H9 (cell line): ENCODE data around the gene ARID5A. TPM values are rescaled to one million over a fixed set of nuclear protein-coding genes. Genes with fewer than 3 reads are reported as not detected.

Experiments used
- DNase-seq: peaks from one replicate; pipeline ENCODE4 v3.0.0-alpha.2; 2017
- H2AFZ ChIP-seq: one replicate; pipeline ENCODE4 v1.6.1; 2013; ENCODE audit warnings: mild to moderate bottlenecking, low read length, control low read depth, moderate library complexity
- H2AK5ac ChIP-seq: 2 replicates; pipeline ENCODE4 v1.6.1; 2013; ENCODE audit warnings: low read length, control low read depth, mixed read lengths; ENCODE audit not compliant: insufficient read length
- H2BK120ac ChIP-seq: one replicate; pipeline ENCODE4 v1.6.1; 2013; ENCODE audit warnings: low read depth, mild to moderate bottlenecking, low read length, control low read depth, inconsistent platforms; ENCODE audit not compliant: poor library complexity, severe bottlenecking
- H2BK12ac ChIP-seq: 2 replicates; pipeline ENCODE4 v1.6.1; 2013; ENCODE audit warnings: low read length, control low read depth, mixed read lengths, low read depth; ENCODE audit not compliant: insufficient read length
- H2BK15ac ChIP-seq: 2 replicates; pipeline ENCODE4 v1.6.1; 2013; ENCODE audit warnings: low read depth, low read length, control low read depth
- H2BK20ac ChIP-seq: one replicate; pipeline ENCODE4 v1.6.1; 2013; ENCODE audit warnings: low read depth, mild to moderate bottlenecking, low read length, control low read depth, inconsistent platforms; ENCODE audit not compliant: poor library complexity, severe bottlenecking
- H2BK5ac ChIP-seq: 2 replicates; pipeline ENCODE4 v1.6.1; 2013; ENCODE audit warnings: low read length, control low read depth, mixed read lengths; ENCODE audit not compliant: insufficient read length
- H3K14ac ChIP-seq: 2 replicates; pipeline ENCODE4 v1.6.1; 2013; ENCODE audit warnings: low read length, control low read depth; ENCODE audit not compliant: insufficient read depth
- H3K18ac ChIP-seq: 2 replicates; pipeline ENCODE4 v1.6.1; 2013; ENCODE audit warnings: low read depth, mild to moderate bottlenecking, mixed read lengths, low read length, control low read depth; ENCODE audit not compliant: insufficient read length
- H3K23ac ChIP-seq: 2 replicates; pipeline ENCODE4 v1.6.1; 2013; ENCODE audit warnings: low read length, control low read depth, mixed read lengths, low read depth; ENCODE audit not compliant: insufficient read length
- H3K23me2 ChIP-seq: 2 replicates; pipeline ENCODE4 v1.6.1; 2013; ENCODE audit warnings: low read depth, mild to moderate bottlenecking, mixed read lengths, low read length, control low read depth; ENCODE audit not compliant: insufficient read length, poor library complexity, severe bottlenecking
- H3K27ac ChIP-seq: 2 replicates; pipeline ENCODE4 v1.5.1; 2013; ENCODE audit warnings: low read length, control low read depth, mixed read lengths, low read depth; ENCODE audit not compliant: insufficient read length
- H3K27me3 ChIP-seq: 2 replicates; pipeline ENCODE4 v1.6.1; 2013; ENCODE audit warnings: low read length, control low read depth, inconsistent platforms; ENCODE audit not compliant: insufficient read depth
- H3K4ac ChIP-seq: 2 replicates; pipeline ENCODE4 v1.6.1; 2013; ENCODE audit warnings: low read depth, mild to moderate bottlenecking, control low read depth, inconsistent platforms, low read length, moderate library complexity
- H3K4me1 ChIP-seq: 2 replicates; pipeline ENCODE4 v1.6.1; 2013; ENCODE audit warnings: low read length, control low read depth, inconsistent platforms; ENCODE audit not compliant: insufficient read depth
- H3K4me2 ChIP-seq: 2 replicates; pipeline ENCODE4 v1.6.1; 2013; ENCODE audit warnings: low read length, control low read depth, mixed read lengths; ENCODE audit not compliant: insufficient read length, insufficient read depth
- H3K56ac ChIP-seq: 2 replicates; pipeline ENCODE4 v1.6.1; 2013; ENCODE audit warnings: low read depth, mild to moderate bottlenecking, mixed read lengths, low read length, control low read depth; ENCODE audit not compliant: insufficient read length
- H3K79me1 ChIP-seq: 2 replicates; pipeline ENCODE4 v1.6.1; 2013; ENCODE audit warnings: low read depth, mild to moderate bottlenecking, moderate library complexity, low read length, control low read depth, inconsistent platforms; ENCODE audit not compliant: insufficient read depth, poor library complexity, severe bottlenecking
- H3K79me2 ChIP-seq: 2 replicates; pipeline ENCODE4 v1.6.1; 2013; ENCODE audit warnings: low read length, control low read depth, inconsistent platforms; ENCODE audit not compliant: insufficient read depth
- H3K9ac ChIP-seq: 2 replicates; pipeline ENCODE4 v1.6.1; 2013; ENCODE audit warnings: low read length, control low read depth, mixed read lengths; ENCODE audit not compliant: insufficient read length; ENCODE audit errors: extremely low read depth
- H3K9me3 ChIP-seq: one replicate; pipeline ENCODE4 v1.6.1; 2013; ENCODE audit warnings: low read depth, low read length, inconsistent platforms; ENCODE audit not compliant: control insufficient read depth
- H3T11ph ChIP-seq: one replicate; pipeline ENCODE4 v1.6.1; 2013; ENCODE audit warnings: mild to moderate bottlenecking, low read length, control low read depth, inconsistent platforms
- H4K20me1 ChIP-seq: one replicate; pipeline ENCODE4 v1.6.1; 2013; ENCODE audit not compliant: control insufficient read depth, insufficient read length, insufficient read depth
- H4K5ac ChIP-seq: 2 replicates; pipeline ENCODE4 v1.6.1; 2013; ENCODE audit warnings: low read depth, mild to moderate bottlenecking, mixed read lengths, low read length, control low read depth; ENCODE audit not compliant: insufficient read length
- H4K8ac ChIP-seq: replicated peaks from 2 replicates; pipeline ENCODE4 v1.6.1; 2013; ENCODE audit warnings: low read length, control low read depth, mixed read lengths, low read depth; ENCODE audit not compliant: insufficient read length
- H4K91ac ChIP-seq: 2 replicates; pipeline ENCODE4 v1.6.1; 2013; ENCODE audit warnings: low read depth, mild to moderate bottlenecking, moderate library complexity, mixed read lengths, low read length, control low read depth; ENCODE audit not compliant: insufficient read length
- H3K27ac Mint-ChIP-seq, 3 experiments: 2 replicates in 2 of 3; 3 replicates in 1 of 3; pipeline ENCODE4 v1.8.0; 2020 to 2021; ENCODE audit warnings: mixed read lengths in 3 of 3, mild to moderate bottlenecking in 1 of 3, moderate library complexity in 1 of 3
- H3K27me3 Mint-ChIP-seq: 2 replicates; pipeline ENCODE4 v1.8.0; 2021; ENCODE audit warnings: low read depth, mild to moderate bottlenecking, moderate library complexity, mixed read lengths
- H3K36me3 Mint-ChIP-seq, 3 experiments: 2 replicates in 2 of 3; 3 replicates in 1 of 3; pipeline ENCODE4 v1.8.0; 2020 to 2021; ENCODE audit warnings: low read depth in 3 of 3, mixed read lengths in 3 of 3; ENCODE audit not compliant: insufficient read depth in 1 of 3
- H3K4me1 Mint-ChIP-seq, 2 experiments: 2 replicates each; pipeline ENCODE4 v1.8.0; 2020; ENCODE audit warnings: mixed read lengths in 2 of 2
- H3K4me3 Mint-ChIP-seq, 2 experiments: 2 replicates in 1 of 2; 3 replicates in 1 of 2; pipeline ENCODE4 v1.8.0; 2020 to 2021; ENCODE audit warnings: mild to moderate bottlenecking in 2 of 2, mixed read lengths in 2 of 2, moderate library complexity in 1 of 2
- H3K9me3 Mint-ChIP-seq, 2 experiments: 2 replicates in 1 of 2; 3 replicates in 1 of 2; pipeline ENCODE4 v1.8.0; 2020; ENCODE audit warnings: mild to moderate bottlenecking in 2 of 2, mixed read lengths in 2 of 2, moderate library complexity in 1 of 2
- CTCF ChIP-seq: fragments of 200-600 bp; sonication (generic); conservative IDR thresholded peaks from 3 replicates; pipeline ENCODE4 v1.8.0; 2021; ENCODE audit warnings: antibody characterized with exemption, mild to moderate bottlenecking
- WGBS: extraction: QIAGEN DNeasy Blood & Tissue Kit; methylation state at CpG from one replicate; pipeline ENCODE4 v1.1.7; 2013; ENCODE audit warnings: missing lambda C conversion rate, low lambda C conversion rate, mixed read lengths; ENCODE audit not compliant: insufficient read length; ENCODE audit errors: extremely low coverage; 5-methylcytosine and 5-hydroxymethylcytosine counted together
- total RNA-seq: library from RNA; stranded (reverse); gene quantifications from 2 replicates; pipeline ENCODE4 v1.2.1, GENCODE V29; 2021

Gene ARID5A
- total RNA-seq, 1 experiment from 2014 or later: 4.5 TPM

DNA sequence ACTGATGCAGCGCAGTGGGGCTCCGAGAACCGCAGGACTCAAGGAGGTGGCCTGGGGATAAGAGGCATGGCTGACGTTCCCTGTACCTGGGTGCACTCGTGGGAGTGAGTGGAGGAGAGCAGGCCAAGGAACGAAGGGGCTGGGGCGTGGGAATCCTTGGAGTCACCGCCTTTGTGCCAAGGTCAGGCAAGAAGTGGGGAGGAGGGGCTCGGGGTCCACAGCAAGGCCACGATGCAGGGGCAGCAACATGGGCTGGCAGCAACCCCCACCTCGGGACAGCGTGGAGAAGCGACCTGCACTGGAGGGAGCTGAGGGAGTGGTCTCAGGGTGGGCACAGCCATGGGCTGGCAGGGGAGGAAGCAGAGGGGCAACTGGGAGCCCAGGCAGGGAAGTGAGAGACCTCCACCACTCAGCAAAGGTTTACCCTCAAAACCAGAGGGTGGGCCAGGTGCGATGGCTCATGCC is 18.6 kb downstream of the ARID5A start:
- no peak for DNase-seq
- no peak overlapping the region for H4K91ac ChIP-seq
- H3K18ac ChIP-seq: no peak overlapping the region
- no peaks in the 10 kb centered on the region for H3K79me1 ChIP-seq
- Mint-ChIP-seq H3K4me3 (no peak overlapping the region), H3K4me1 (peaks cover 15 to 19% of the 10 kb centered on the region in 2 experiments), H3K27me3 (no peaks in the 10 kb centered on the region; the same call in none of the 2 replicates), H3K9me3 (no peaks in the 10 kb centered on the region; a peak in 1 of 5 replicates), H3K27ac (no peak overlapping the region; a peak in 2 of 7 replicates), H3K36me3 (no peaks in the 10 kb centered on the region; a peak in 2 of 7 replicates)
- H3K4ac ChIP-seq: no peak overlapping the region
- no peak overlapping the region for H2BK5ac ChIP-seq
- H2BK12ac ChIP-seq: no peak overlapping the region
- no peak overlapping the region for H3K23ac ChIP-seq
- no peak for TF ChIP-seq CTCF
- H2BK15ac ChIP-seq: no peak overlapping the region
- H4K5ac ChIP-seq: no peak overlapping the region
- no peak overlapping the region for H2BK120ac ChIP-seq
- no peaks in the 10 kb centered on the region for H3K79me2 ChIP-seq
- H2AFZ ChIP-seq: no peak overlapping the region
- no peaks in the 10 kb centered on the region for H4K20me1 ChIP-seq
- H3K27ac ChIP-seq: no peak overlapping the region
- H3K27me3 ChIP-seq: no peaks in the 10 kb centered on the region
- H3K4me1 ChIP-seq: no peaks in the 10 kb centered on the region
- no peak overlapping the region for H3K9ac ChIP-seq
- H4K8ac ChIP-seq: no peak overlapping the region
- H3T11ph ChIP-seq: no peak overlapping the region
- H3K23me2 ChIP-seq: no peaks in the 10 kb centered on the region
- WGBS: no CpG with 5 or more reads among the region's 14 CpGs
- no peak overlapping the region for H3K56ac ChIP-seq
- no peaks in the 10 kb centered on the region for H3K9me3 ChIP-seq
- no peak overlapping the region for H3K4me2 ChIP-seq
- H2AK5ac ChIP-seq: no peak overlapping the region
- no peak overlapping the region for H2BK20ac ChIP-seq
- H3K14ac ChIP-seq: no peak overlapping the region
